ENCODE results near the gene GNB4. TPM values are rescaled to one million over a fixed set of nuclear protein-coding genes. Genes with fewer than 3 reads are reported as not detected.

Gene GNB4
- total and polyA plus RNA-seq, 12 donors, result 2.6 to 21.8 (median 13.3) TPM

GRCh38 chr3:179488213-179488612 is 36.9 kb upstream of the GNB4 start:
- Histone ChIP-seq H3K27ac (no peak overlapping the region), H3K36me3 (replicated peaks in 1 of 2) (no peaks in the 10 kb centered on the region), H3K4me3 (no peak overlapping the region), H3K9me3 (replicated peaks in 1 of 3) (peaks cover 0 to 5% (median 0%) of the 10 kb centered on the region in 3 donors), H3K4me1 (replicated peaks in 1 of 2) (no peaks in the 10 kb centered on the region), H3K27me3 (no peaks in the 10 kb centered on the region)
- intact Hi-C loops (cut with DNase I), result no loop called here
- no peak for TF ChIP-seq POLR2A (IDR thresholded peaks at IDR 0.05)
- TF ChIP-seq, protein P1, sequence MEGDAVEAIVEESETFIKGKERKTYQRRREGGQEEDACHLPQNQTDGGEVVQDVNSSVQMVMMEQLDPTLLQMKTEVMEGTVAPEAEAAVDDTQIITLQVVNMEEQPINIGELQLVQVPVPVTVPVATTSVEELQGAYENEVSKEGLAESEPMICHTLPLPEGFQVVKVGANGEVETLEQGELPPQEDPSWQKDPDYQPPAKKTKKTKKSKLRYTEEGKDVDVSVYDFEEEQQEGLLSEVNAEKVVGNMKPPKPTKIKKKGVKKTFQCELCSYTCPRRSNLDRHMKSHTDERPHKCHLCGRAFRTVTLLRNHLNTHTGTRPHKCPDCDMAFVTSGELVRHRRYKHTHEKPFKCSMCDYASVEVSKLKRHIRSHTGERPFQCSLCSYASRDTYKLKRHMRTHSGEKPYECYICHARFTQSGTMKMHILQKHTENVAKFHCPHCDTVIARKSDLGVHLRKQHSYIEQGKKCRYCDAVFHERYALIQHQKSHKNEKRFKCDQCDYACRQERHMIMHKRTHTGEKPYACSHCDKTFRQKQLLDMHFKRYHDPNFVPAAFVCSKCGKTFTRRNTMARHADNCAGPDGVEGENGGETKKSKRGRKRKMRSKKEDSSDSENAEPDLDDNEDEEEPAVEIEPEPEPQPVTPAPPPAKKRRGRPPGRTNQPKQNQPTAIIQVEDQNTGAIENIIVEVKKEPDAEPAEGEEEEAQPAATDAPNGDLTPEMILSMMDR (IDR thresholded peaks at IDR 0.05), result no peak
- no peak for DNase-seq

DNA sequence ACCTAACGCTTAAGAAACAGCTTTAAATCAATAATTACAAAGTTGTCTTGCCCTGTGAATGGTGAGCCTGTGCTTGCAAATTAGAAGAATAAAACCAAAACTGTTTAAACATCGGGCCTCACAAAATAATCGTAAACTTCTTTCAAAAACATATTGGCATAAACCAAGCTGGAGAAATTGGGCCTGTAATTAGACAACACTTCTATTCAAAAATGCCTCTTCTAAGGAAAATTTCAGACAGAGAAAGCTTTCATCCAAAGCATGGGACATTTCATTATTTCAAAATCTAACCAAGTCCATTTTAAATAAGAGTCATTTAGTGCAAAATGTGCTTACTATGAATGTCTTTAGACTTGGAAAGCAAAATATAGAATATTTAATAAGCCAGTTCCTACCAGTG is 35.5 kb upstream of the GNB4 start:
- TF ChIP-seq, protein P1 (IDR thresholded peaks at IDR 0.05), result no peak
- TF ChIP-seq POLR2A (IDR thresholded peaks at IDR 0.05), result no peak
- intact Hi-C loops (cut with DNase I), result no loop called here

DNA sequence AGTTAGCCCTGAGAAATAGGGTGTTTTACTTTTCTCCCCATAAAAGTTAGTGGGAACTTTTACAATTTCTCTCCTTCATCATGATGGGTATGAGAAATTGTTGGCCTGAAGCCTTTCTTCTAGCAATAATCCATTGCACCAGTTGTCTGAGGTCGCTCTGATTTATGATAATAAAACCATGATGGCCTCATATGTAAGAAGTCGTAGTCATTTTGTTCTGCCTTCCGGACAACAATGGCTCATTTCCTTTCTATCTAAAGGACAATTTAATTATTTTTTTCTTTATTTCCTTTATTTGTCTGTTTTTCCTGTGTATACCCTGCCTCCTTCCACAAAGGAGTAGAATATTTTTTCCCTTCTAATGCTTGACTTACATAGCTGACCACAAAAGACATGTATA is 31.6 kb upstream of the GNB4 start:
- H3K4me1 ChIP-seq (replicated peaks in 1 of 2), result no peaks in the 10 kb centered on the region
- 71 to 78% (median 76%) methylated on average over 3 of the region's 3 CpGs for WGBS, 4 donors
- H3K27me3 ChIP-seq, result no peaks in the 10 kb centered on the region
- intact Hi-C loops (cut with DNase I), result no loop called here
- no peak overlapping the region for H3K27ac ChIP-seq
- H3K9me3 ChIP-seq (replicated peaks in 1 of 3), result no peaks in the 10 kb centered on the region
- no peaks in the 10 kb centered on the region for H3K36me3 ChIP-seq (replicated peaks in 1 of 2)
- H3K4me3 ChIP-seq, result no peak overlapping the region
- no peak for DNase-seq
- TF ChIP-seq, protein P1 (IDR thresholded peaks at IDR 0.05), result no peak
- TF ChIP-seq POLR2A (IDR thresholded peaks at IDR 0.05), result no peak

More for the DNA sequence above, 35.5 kb upstream of the GNB4 start:
- Histone ChIP-seq H3K27ac (no peak overlapping the region), H3K4me1 (replicated peaks in 1 of 2) (no peaks in the 10 kb centered on the region), H3K4me3 (no peak overlapping the region), H3K9me3 (replicated peaks in 1 of 3) (no peaks in the 10 kb centered on the region), H3K27me3 (no peaks in the 10 kb centered on the region), H3K36me3 (replicated peaks in 1 of 2) (no peaks in the 10 kb centered on the region)
- DNase-seq, result no peak
- 81 to 85% (median 84%) methylated on average over 3 of the region's 3 CpGs for WGBS, 4 donors

- intact Hi-C loops (cut with DNase I), result no loop called here
- TF ChIP-seq POLR2A (IDR thresholded peaks at IDR 0.05), result no peak
- TF ChIP-seq, protein P1 (IDR thresholded peaks at IDR 0.05), result no peak
These were observed 24.9 kb upstream of the GNB4 start for GRCh38 chr3:179476215-179476614.

More at GRCh38 chr3:179476215-179476614, 24.9 kb upstream of the GNB4 start:
- Histone ChIP-seq H3K36me3 (replicated peaks in 1 of 2) (no peaks in the 10 kb centered on the region), H3K27ac (no peak overlapping the region), H3K27me3 (no peaks in the 10 kb centered on the region), H3K4me1 (replicated peaks in 1 of 2) (no peaks in the 10 kb centered on the region), H3K9me3 (replicated peaks in 1 of 3) (no peaks in the 10 kb centered on the region), H3K4me3 (no peak overlapping the region)
- whole genome bisulfite sequencing, 4 donors, result 68 to 86% (median 83%) methylated on average over 1 to 2 of the region's 2 CpGs
- DNase-seq, result no peak
